Cerebellar nuclear complex (tissue), 1 donor: ENCODE data around the gene MYRFL.
A peak's percentile ranks its signal among the peaks of the same experiment; 100 is the strongest.
"Not testable (repeated sequence)": the region's sequence is repeated elsewhere in the genome, so short reads cannot be mapped to it uniquely, and the experiment has no call there.

ENCODE experiments used
- DNase-seq, 2 experiments: peaks; one replicate each; lab custom pipeline; 2025; lab: John Stamatoyannopoulos, UW

MYRFL gene

GRCh38 chr12:69988481-69989321, 163.7 kb downstream of the MYRFL start:
- DNase-seq = no peak

GRCh38 chr12:69991690-69992288, 166.8 kb downstream of the MYRFL start:
- peak in 1 of 2 experiments; percentile 20 for DNase-seq

- no peak for DNase-seq
Measured at GRCh38 chr12:69993433-69993832, 168.4 kb downstream of the MYRFL start.

- not testable (repeated sequence) for DNase-seq
Measured at GRCh38 chr12:69994086-69994485, 169.1 kb downstream of the MYRFL start.

- no peak for DNase-seq
Measured at GRCh38 chr12:69994724-69995173, 169.7 kb downstream of the MYRFL start.

- no peak for DNase-seq
Measured at GRCh38 chr12:69996241-69996640, 171.2 kb downstream of the MYRFL start.

- DNase-seq = no peak
Measured at GRCh38 chr12:69996722-69997121, 171.7 kb downstream of the MYRFL start.

GRCh38 chr12:69998011-69998410, 173.0 kb downstream of the MYRFL start:
- no peak for DNase-seq

- no peak for DNase-seq
Measured at GRCh38 chr12:69998922-69999321, 173.9 kb downstream of the MYRFL start.

GRCh38 chr12:69999561-69999960, 174.5 kb downstream of the MYRFL start:
- DNase-seq = no peak

- DNase-seq = no peak
Measured at GRCh38 chr12:70002097-70002911, 177.3 kb downstream of the MYRFL start.

GRCh38 chr12:70002912-70003255, 177.9 kb downstream of the MYRFL start:
- DNase-seq = no peak

- no peak for DNase-seq
Measured at GRCh38 chr12:70005864-70006618, 181.0 kb downstream of the MYRFL start.

- no peak for DNase-seq
Measured at GRCh38 chr12:70006619-70006973, 181.6 kb downstream of the MYRFL start.

GRCh38 chr12:70007687-70008086, 182.7 kb downstream of the MYRFL start:
- DNase-seq = no peak
